Endothelial cell of umbilical vein (primary cell): ENCODE results near the gene LPP. TPM values are rescaled to one million over a fixed set of nuclear protein-coding genes. Genes with fewer than 3 reads are reported as not detected.

Experiments used
- BruUV-seq: library from RNA; stranded (reverse); fragments of 400-500 nt; replicated peaks from 2 replicates; lab custom pipeline; 2021; lab: Mats Ljungman, UMichigan
- CTCF ChIA-PET: fragments of 300-600, 350-600 bp; sonication (Branson Sonifier 250); formaldehyde crosslinking; loops from one replicate; lab custom pipeline; 2021; ENCODE audit warnings: antibody characterized with exemption, inconsistent platforms; lab: Charles Lee
- POLR2A ChIA-PET: fragments of 300-600, 350-600 bp; sonication (Branson Sonifier 250); formaldehyde crosslinking; loops from one replicate; lab custom pipeline; 2021; ENCODE audit warnings: antibody characterized with exemption, inconsistent platforms; lab: Charles Lee
- DNase-seq: peaks from one replicate; pipeline ENCODE4 v3.0.0-alpha.2; 2011; ENCODE audit warnings: low read depth, low spot score
- FAIRE-seq: peaks from 2 replicates; lab custom pipeline; 2011; peaks lifted over from hg19 to GRCh38; lab: Jason Lieb, UNC
- H2AFZ ChIP-seq: 2 replicates; pipeline ENCODE4 v1.6.0; 2012; ENCODE audit warnings: low read depth, low read length, control low read depth, inconsistent platforms
- H3K27ac ChIP-seq: 2 replicates; pipeline ENCODE4 v1.5.1; 2011; ENCODE audit warnings: low read depth, mild to moderate bottlenecking, control low read depth, low read length, moderate library complexity; ENCODE audit not compliant: insufficient read depth
- H3K27me3 ChIP-seq, 2 experiments: 2 replicates each; pipeline versions ENCODE4 v1.6.0 to v1.6.1; 2011; ENCODE audit warnings: low read length in 2 of 2, mixed read lengths in 1 of 2; ENCODE audit not compliant: control insufficient read depth in 2 of 2, insufficient read depth in 2 of 2
- H3K36me3 ChIP-seq, 2 experiments: 2 replicates in 1 of 2; 3 replicates in 1 of 2; pipeline ENCODE4 v1.5.1; 2011; ENCODE audit warnings: low read length in 2 of 2, mild to moderate bottlenecking in 1 of 2, moderate library complexity in 1 of 2; ENCODE audit not compliant: control insufficient read depth in 2 of 2, insufficient read depth in 2 of 2; ENCODE audit errors: extremely low read depth in 1 of 2
- H3K4me1 ChIP-seq: 3 replicates; pipeline ENCODE4 v1.5.1; 2011; ENCODE audit warnings: mild to moderate bottlenecking, low read length; ENCODE audit not compliant: control insufficient read depth, insufficient read depth; ENCODE audit errors: extremely low read depth
- H3K4me2 ChIP-seq: 2 replicates; pipeline ENCODE4 v1.6.1; 2011; ENCODE audit warnings: low read length, control low read depth, mixed read lengths; ENCODE audit not compliant: insufficient read depth
- H3K4me3 ChIP-seq, 3 experiments: fragments of 200-600 bp in 1 of 3; sonication (generic), shearing (Covaris generic) in 1 of 3; replicated peaks in 1 of 3; 2 replicates each; pipeline ENCODE4 v1.5.1; 2011 to 2016; ENCODE audit warnings: control low read depth in 3 of 3, low read length in 3 of 3, mild to moderate bottlenecking in 2 of 3, inconsistent platforms in 1 of 3, low read depth in 1 of 3, moderate library complexity in 1 of 3; ENCODE audit not compliant: insufficient read depth in 1 of 3
- H3K79me2 ChIP-seq: 2 replicates; pipeline ENCODE4 v1.6.0; 2012; ENCODE audit warnings: low read length, inconsistent platforms; ENCODE audit not compliant: control insufficient read depth, insufficient read depth
- H3K9ac ChIP-seq: replicated peaks from 2 replicates; pipeline ENCODE3; 2011; ENCODE audit warnings: low read length, control low read depth; ENCODE audit not compliant: insufficient read depth; ENCODE audit errors: extremely low read depth
- H3K9me1 ChIP-seq: replicated peaks from 3 replicates; pipeline ENCODE4 v1.6.0; 2011; ENCODE audit warnings: mild to moderate bottlenecking, low read length; ENCODE audit not compliant: control insufficient read depth, insufficient read depth; ENCODE audit errors: extremely low read depth
- H3K9me3 ChIP-seq: replicated peaks from 2 replicates; pipeline ENCODE4 v1.5.1; 2012; ENCODE audit warnings: low read length, inconsistent platforms; ENCODE audit not compliant: control insufficient read depth, insufficient read depth
- H4K20me1 ChIP-seq: replicated peaks from 2 replicates; pipeline ENCODE3; 2011; ENCODE audit warnings: mild to moderate bottlenecking, low read length; ENCODE audit not compliant: control insufficient read depth, insufficient read depth; ENCODE audit errors: extremely low read depth
- CTCF ChIP-seq, 2 donors: IDR thresholded peaks; 1 replicate in 1 of 2; 2 replicates in 1 of 2; pipeline ENCODE4 v1.5.1; 2011; ENCODE audit warnings: low read length in 2 of 2, mild to moderate bottlenecking in 2 of 2, moderate library complexity in 2 of 2, control low read depth in 1 of 2, inconsistent platforms in 1 of 2, low read depth in 1 of 2; ENCODE audit not compliant: insufficient read depth in 1 of 2; ENCODE audit errors: extremely low read depth in 1 of 2
- EZH2 ChIP-seq: IDR thresholded peaks from 2 replicates; pipeline ENCODE4 v1.6.1; 2012; ENCODE audit warnings: borderline replicate concordance, low read depth, mild to moderate bottlenecking, moderate library complexity, low read length, inconsistent platforms; ENCODE audit not compliant: severe bottlenecking
- FOS ChIP-seq: IDR thresholded peaks from 2 replicates; pipeline ENCODE4 v1.6.1; 2011; ENCODE audit warnings: mild to moderate bottlenecking, low read length, moderate library complexity, borderline replicate concordance; ENCODE audit not compliant: insufficient read depth
- GATA2 ChIP-seq: IDR thresholded peaks from 2 replicates; pipeline ENCODE4 v1.7.0; 2011; ENCODE audit warnings: low read depth, mild to moderate bottlenecking, moderate library complexity, mixed read lengths, low read length; ENCODE audit not compliant: insufficient read length, insufficient read depth
- JUN ChIP-seq: IDR thresholded peaks from 2 replicates; pipeline ENCODE4 v1.6.1; 2011; ENCODE audit warnings: borderline replicate concordance, low read depth; ENCODE audit not compliant: insufficient read length, insufficient read depth
- MYC ChIP-seq: IDR thresholded peaks from one replicate; pipeline ENCODE4 v1.6.1; 2011; ENCODE audit warnings: mild to moderate bottlenecking, low read depth, low read length
- POLR2A ChIP-seq: IDR thresholded peaks from 2 replicates; pipeline ENCODE4 v1.6.1; 2012; ENCODE audit warnings: low read depth, mild to moderate bottlenecking, control low read depth, low read length
- POLR2AphosphoS5 ChIP-seq: IDR thresholded peaks from 2 replicates; pipeline ENCODE4 v1.6.1; 2012; ENCODE audit warnings: low read depth, mild to moderate bottlenecking, control low read depth, low read length, moderate library complexity; ENCODE audit not compliant: insufficient read depth
- dilution Hi-C: fragments of 300-500 bp; cut with MboI; formaldehyde crosslinking; loops from one replicate; pipeline ENCODE4 v1.15.0; 2019; ENCODE audit warnings: low sequenced_read_pairs; ENCODE audit not compliant: extremely low pct_ligation_motif_present
- intact Hi-C: fragments of 100-400 bp; cut with micrococcal nuclease; formaldehyde crosslinking; loops from one replicate; pipeline ENCODE4 v1.10.0; 2022
- polyA plus RNA-seq, 4 experiments: library from polyadenylated mRNA; depleted of rRNA in 3 of 4; stranded (reverse) in 3 of 4; unstranded in 1 of 4; fragments of >200 nt; gene quantifications; 2 replicates each; pipeline versions ENCODE4 v1.2.1 to v1.2.3, GENCODE V29; 2011 to 2012; ENCODE audit warnings: missing spikeins in 1 of 4
- total RNA-seq: library from RNA; stranded (reverse); gene quantifications from 2 replicates; pipeline ENCODE4 v1.2.3, GENCODE V29; 2021
- TF ChIP-seq, protein P1 (sequence below): IDR thresholded peaks from 2 replicates; pipeline ENCODE4 v1.6.1; 2011; ENCODE audit not compliant: insufficient read depth, insufficient read length

LPP gene
- total and polyA plus RNA-seq, 2 donors (not counting 3 experiments of a cell fraction or from before 2014, with no cell fraction given) = 16.9 to 153 TPM

GRCh38 chr3:188261011-188261410 is 107.1 kb downstream of the LPP start:
- Histone ChIP-seq H3K36me3 (no peaks in the 10 kb centered on the region), H3K27ac (peak overlapping the region; percentile 88), H3K9me1 (no peaks in the 10 kb centered on the region), H3K4me3 (no peak overlapping the region), H3K9ac (no peak overlapping the region), H3K4me1 (peaks cover 79% of the 10 kb centered on the region), H3K79me2 (peaks cover 31% of the 10 kb centered on the region), H3K27me3 (no peaks in the 10 kb centered on the region), H3K4me2 (peak overlapping the region; percentile 1), H4K20me1 (no peaks in the 10 kb centered on the region), H2AFZ (no peak overlapping the region), H3K9me3 (no peaks in the 10 kb centered on the region)
- FAIRE-seq (no peak), DNase-seq (peak; percentile 16)
- dilution Hi-C loops (no loop called here), intact Hi-C loops (loop anchor here (5.0 kb wide), 2 partner anchors 86 to 621 kb away; no protein-coding TSS in a partner anchor)
- POLR2A ChIA-PET = interaction anchor here (0.7 kb wide), 1 partner anchor 14 kb away, joined by 3 read pairs; no protein-coding TSS in a partner anchor
- no TSS peak for BruUV-seq
- no peak for TF ChIP-seq JUN
- no peak for TF ChIP-seq MYC
- no peak for TF ChIP-seq FOS
- no peak for TF ChIP-seq EZH2
- no peak for TF ChIP-seq POLR2AphosphoS5
- TF ChIP-seq CTCF (IDR thresholded peaks at IDR 0.05; ENCODE audit: extremely low read depth in 1 of 2, insufficient read depth in 1 of 2, low read depth in 1 of 2, low read length in 2 of 2) = no peak
- no peak for TF ChIP-seq POLR2A
- no peak for TF ChIP-seq GATA2
- TF ChIP-seq, protein P1, sequence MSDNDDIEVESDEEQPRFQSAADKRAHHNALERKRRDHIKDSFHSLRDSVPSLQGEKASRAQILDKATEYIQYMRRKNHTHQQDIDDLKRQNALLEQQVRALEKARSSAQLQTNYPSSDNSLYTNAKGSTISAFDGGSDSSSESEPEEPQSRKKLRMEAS = no peak
- CTCF ChIA-PET = interaction anchor here (0.9 to 1.9 kb wide), 6 partner anchors 9 to 695 kb away, joined by 3 to 7 read pairs (median 3); no protein-coding TSS in a partner anchor
